H1 (cell line): Measurements from ENCODE around the gene NCOA1. TPM values are rescaled to one million over a fixed set of nuclear protein-coding genes. Genes with fewer than 3 reads are reported as not detected.

Experiments used
- CTCF ChIA-PET: fragments of 300-600 bp; sonication (Branson Sonifier 250); formaldehyde crosslinking; loops from one replicate; lab custom pipeline; 2021; ENCODE audit not compliant: partially characterized antibody; lab: Charles Lee
- POLR2A ChIA-PET: fragments of 300-600 bp; sonication (Branson Sonifier 250); formaldehyde crosslinking; loops from one replicate; lab custom pipeline; 2021; ENCODE audit warnings: inconsistent platforms; ENCODE audit not compliant: partially characterized antibody; lab: Charles Lee
- DNase-seq, 2 experiments: peaks; one replicate each; pipeline versions ENCODE4 v3.0.0 to v3.0.0-alpha.2; 2010 to 2022; ENCODE audit warnings: low spot score in 2 of 2, low read depth in 1 of 2, mixed read lengths in 1 of 2
- FAIRE-seq: peaks from 2 replicates; lab custom pipeline; 2011; peaks lifted over from hg19 to GRCh38; lab: Jason Lieb, UNC
- H2AFZ ChIP-seq: 2 replicates; pipeline ENCODE4 v1.8.1; 2012; ENCODE audit warnings: low read length, inconsistent platforms
- H2AK5ac ChIP-seq: 2 replicates; pipeline ENCODE4 v1.6.1; 2013; ENCODE audit warnings: low read depth, low read length
- H2BK120ac ChIP-seq: replicated peaks from 2 replicates; pipeline ENCODE3; 2013; ENCODE audit warnings: low read depth, low read length, inconsistent platforms
- H2BK12ac ChIP-seq: 2 replicates; pipeline ENCODE4 v1.6.1; 2013; ENCODE audit warnings: low read depth, low read length
- H2BK15ac ChIP-seq: 2 replicates; pipeline ENCODE4 v1.6.1; 2013; ENCODE audit warnings: low read length
- H2BK20ac ChIP-seq: 2 replicates; pipeline ENCODE4 v1.6.1; 2013; ENCODE audit warnings: low read length
- H2BK5ac ChIP-seq: 2 replicates; pipeline ENCODE4 v1.6.1; 2013; ENCODE audit warnings: low read depth, low read length
- H3K14ac ChIP-seq: 2 replicates; pipeline ENCODE4 v1.6.1; 2013; ENCODE audit warnings: inconsistent platforms; ENCODE audit not compliant: insufficient read length
- H3K18ac ChIP-seq: 2 replicates; pipeline ENCODE4 v1.6.1; 2013; ENCODE audit warnings: low read length; ENCODE audit errors: extremely low read depth
- H3K23ac ChIP-seq: 2 replicates; pipeline ENCODE4 v1.6.1; 2013; ENCODE audit warnings: inconsistent platforms; ENCODE audit not compliant: insufficient read length
- H3K23me2 ChIP-seq: 2 replicates; pipeline ENCODE4 v1.6.1; 2013; ENCODE audit warnings: low read depth, low read length
- H3K27ac ChIP-seq: 2 replicates; pipeline ENCODE4 v1.6.1; 2011; ENCODE audit warnings: low read depth, low read length, inconsistent platforms
- H3K27me3 ChIP-seq, 4 experiments: replicated peaks in 1 of 4; 1 replicate in 1 of 4; 2 replicates in 3 of 4; pipeline versions ENCODE4 v1.6.1 to v1.8.1; 2011 to 2013; ENCODE audit warnings: low read length in 3 of 4, mild to moderate bottlenecking in 3 of 4, inconsistent platforms in 2 of 4, mixed read lengths in 2 of 4, moderate library complexity in 1 of 4; ENCODE audit not compliant: control insufficient read depth in 3 of 4, insufficient read depth in 3 of 4; ENCODE audit errors: extremely low read depth in 1 of 4
- H3K36me3 ChIP-seq, 4 experiments: 2 replicates each; pipeline versions ENCODE4 v1.6.1 to v1.8.1; 2011 to 2013; ENCODE audit warnings: mild to moderate bottlenecking in 4 of 4, low read length in 3 of 4, moderate library complexity in 2 of 4, control low read depth in 1 of 4, inconsistent platforms in 1 of 4; ENCODE audit not compliant: insufficient read depth in 4 of 4, control insufficient read depth in 2 of 4
- H3K4ac ChIP-seq: replicated peaks from 2 replicates; pipeline ENCODE3; 2013; ENCODE audit warnings: low read length, low read depth, mixed read lengths, inconsistent platforms; ENCODE audit not compliant: insufficient read length
- H3K4me1 ChIP-seq, 4 experiments: replicated peaks in 1 of 4; 1 replicate in 1 of 4; 2 replicates in 3 of 4; pipeline versions ENCODE4 v1.6.1 to v1.8.1; 2011 to 2013; ENCODE audit warnings: low read length in 3 of 4, inconsistent platforms in 2 of 4, mixed read lengths in 1 of 4; ENCODE audit not compliant: insufficient read depth in 4 of 4, control insufficient read depth in 3 of 4
- H3K4me2 ChIP-seq, 2 experiments: 2 replicates each; pipeline versions ENCODE4 v1.6.1 to v1.8.1; 2011 to 2013; ENCODE audit warnings: low read depth in 2 of 2, low read length in 2 of 2, control low read depth in 1 of 2, inconsistent platforms in 1 of 2, mild to moderate bottlenecking in 1 of 2; ENCODE audit not compliant: insufficient read depth in 1 of 2
- H3K4me3 ChIP-seq, 4 experiments: fragments of 200-600, 300-600 bp in 1 of 4; sonication (generic), shearing (Covaris generic), sonication (Bioruptor Twin) in 1 of 4; 2 replicates each; pipeline versions ENCODE4 v1.5.1 to v1.8.1; 2011 to 2016; ENCODE audit warnings: low read length in 4 of 4, low read depth in 3 of 4, control low read depth in 2 of 4, inconsistent platforms in 2 of 4, mild to moderate bottlenecking in 2 of 4, mixed read lengths in 1 of 4, moderate library complexity in 1 of 4; ENCODE audit not compliant: insufficient read depth in 2 of 4; ENCODE audit errors: extremely low read depth in 1 of 4
- H3K56ac ChIP-seq: replicated peaks from 2 replicates; pipeline ENCODE3; 2013; ENCODE audit warnings: low read depth, mild to moderate bottlenecking, mixed read lengths, low read length, inconsistent platforms; ENCODE audit not compliant: insufficient read length
- H3K79me1 ChIP-seq: 2 replicates; pipeline ENCODE4 v1.6.1; 2013; ENCODE audit warnings: low read depth, low read length, control low read depth
- H3K79me2 ChIP-seq, 2 experiments: 2 replicates each; pipeline versions ENCODE4 v1.6.1 to v1.8.1; 2012 to 2013; ENCODE audit warnings: low read length in 2 of 2, mild to moderate bottlenecking in 2 of 2, inconsistent platforms in 1 of 2; ENCODE audit not compliant: insufficient read depth in 2 of 2, control insufficient read depth in 1 of 2
- H3K9ac ChIP-seq, 4 experiments: replicated peaks in 1 of 4; 1 replicate in 1 of 4; 2 replicates in 3 of 4; pipeline versions ENCODE4 v1.6.1 to v1.8.1; 2011 to 2013; ENCODE audit warnings: low read depth in 3 of 4, low read length in 3 of 4, control low read depth in 2 of 4, mild to moderate bottlenecking in 2 of 4, moderate library complexity in 2 of 4, inconsistent platforms in 1 of 4; ENCODE audit errors: extremely low read depth in 1 of 4
- H3K9me3 ChIP-seq, 2 experiments: 2 replicates each; pipeline versions ENCODE4 v1.6.1 to v1.8.1; 2012 to 2013; ENCODE audit warnings: mild to moderate bottlenecking in 2 of 2, moderate library complexity in 2 of 2, control low read depth in 1 of 2, inconsistent platforms in 1 of 2, low read depth in 1 of 2, low read length in 1 of 2, mixed read lengths in 1 of 2; ENCODE audit not compliant: insufficient read depth in 2 of 2
- H4K20me1 ChIP-seq, 2 experiments: replicated peaks in 1 of 2; 2 replicates each; pipeline versions ENCODE3 to v1.8.1; 2011 to 2013; ENCODE audit warnings: inconsistent platforms in 2 of 2, low read length in 2 of 2, mild to moderate bottlenecking in 1 of 2; ENCODE audit not compliant: insufficient read depth in 2 of 2, control insufficient read depth in 1 of 2
- H4K5ac ChIP-seq: 2 replicates; pipeline ENCODE4 v1.6.1; 2013; ENCODE audit warnings: low read length, low read depth, mixed read lengths, inconsistent platforms; ENCODE audit not compliant: insufficient read length
- H4K8ac ChIP-seq: 2 replicates; pipeline ENCODE4 v1.8.0; 2013; ENCODE audit warnings: mild to moderate bottlenecking, moderate library complexity, low read length, inconsistent platforms; ENCODE audit not compliant: insufficient read depth; ENCODE audit errors: extremely low read depth
- H4K91ac ChIP-seq: replicated peaks from 2 replicates; pipeline ENCODE3; 2013; ENCODE audit warnings: low read length, mixed read lengths, inconsistent platforms; ENCODE audit not compliant: insufficient read length
- BRCA1 ChIP-seq: IDR thresholded peaks from 2 replicates; pipeline ENCODE4 v1.6.1; 2012; ENCODE audit warnings: low read depth, low read length, improper control_type of control experiment
- CHD1 ChIP-seq: IDR thresholded peaks from 2 replicates; pipeline ENCODE4 v1.6.1; 2012; ENCODE audit warnings: low read depth, low read length, improper control_type of control experiment
- CREB1 ChIP-seq: IDR thresholded peaks from 2 replicates; pipeline ENCODE4 v1.6.1; 2012; ENCODE audit warnings: inconsistent platforms
- EGR1 ChIP-seq: IDR thresholded peaks from 2 replicates; pipeline ENCODE4 v1.6.1; 2011; ENCODE audit warnings: low read depth, low read length, borderline replicate concordance
- JUND ChIP-seq: IDR thresholded peaks from 2 replicates; pipeline ENCODE4 v1.6.1; 2011; ENCODE audit warnings: mild to moderate bottlenecking, improper control_type of control experiment, low read length
- NRF1 ChIP-seq: IDR thresholded peaks from 2 replicates; pipeline ENCODE4 v1.6.1; 2011; ENCODE audit warnings: mild to moderate bottlenecking, low read depth, low read length, improper control_type of control experiment
- POLR2AphosphoS5 ChIP-seq: IDR thresholded peaks from 2 replicates; pipeline ENCODE4 v1.6.1; 2011; ENCODE audit warnings: low read depth, low read length
- RBBP5 ChIP-seq: IDR thresholded peaks from 2 replicates; pipeline ENCODE4 v1.7.1; 2012; ENCODE audit warnings: low read depth, mild to moderate bottlenecking, inconsistent platforms, low read length, moderate library complexity, borderline replicate concordance
- SP1 ChIP-seq: IDR thresholded peaks from 2 replicates; pipeline ENCODE4 v1.6.1; 2011; ENCODE audit warnings: low read depth, low read length
- WGBS, 2 experiments: shearing (Covaris generic) in 1 of 2; methylation state at CpG; one replicate each; pipeline versions ENCODE4 v1.1.6 to v1.1.7; 2013 to 2015; ENCODE audit warnings: low lambda C conversion rate in 2 of 2, mixed read lengths in 2 of 2, inconsistent platforms in 1 of 2, low coverage in 1 of 2, missing lambda C conversion rate in 1 of 2; ENCODE audit not compliant: insufficient replicate concordance in 2 of 2, insufficient coverage in 1 of 2, insufficient read length in 1 of 2; ENCODE audit errors: extremely low coverage in 1 of 2, missing lambda C conversion rate in 1 of 2; 5-methylcytosine and 5-hydroxymethylcytosine counted together
- polyA plus RNA-seq, 7 experiments: library from polyadenylated mRNA; depleted of rRNA in 3 of 7; stranded (reverse) in 5 of 7; unstranded in 2 of 7; fragments of >200 nt in 5 of 7; fragments of 200-250 nt in 2 of 7; gene quantifications; 1 replicate in 5 of 7; 2 replicates in 1 of 7; 4 replicates in 1 of 7; pipeline versions ENCODE4 v1.2.1 to v1.2.3, GENCODE V29; 2011 to 2013; ENCODE audit warnings: missing spikeins in 2 of 7, mixed read lengths in 2 of 7
- total RNA-seq: library from RNA; stranded (reverse); fragmentation: NEBNext Ultra II Directional; extraction: Animal tissue kit (Norgen Biotek cat#: 25700); gene quantifications from 2 replicates; pipeline ENCODE4 v1.2.1, GENCODE V29; 2021
- TF ChIP-seq, protein P1 (sequence below): IDR thresholded peaks from 2 replicates; pipeline ENCODE4 v1.6.1; 2012; ENCODE audit warnings: inconsistent platforms

NCOA1 gene
- total and polyA plus RNA-seq, 2 of the 8 experiments (the other 6 are each of a cell fraction or from before 2014, with no cell fraction given): 12.8 to 17.9 TPM

DNA sequence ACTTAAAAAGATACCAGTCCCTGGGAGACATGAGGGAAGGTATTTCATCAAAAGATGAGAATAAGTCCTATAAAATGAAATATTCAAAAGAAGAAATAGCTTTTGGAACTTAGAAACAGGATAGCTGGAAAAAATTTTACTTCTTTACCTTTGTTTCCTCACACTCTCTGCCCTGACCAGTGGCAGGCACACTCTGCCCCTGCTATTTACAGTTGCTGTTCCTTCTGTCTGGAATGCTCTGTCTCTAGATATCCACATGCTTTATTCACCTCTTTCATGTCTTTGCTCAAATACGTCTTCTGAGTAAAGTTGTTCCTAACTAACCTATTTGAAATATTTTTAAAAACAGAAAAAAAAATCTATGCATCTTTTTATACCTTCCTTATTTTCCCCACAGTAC is 176.5 kb downstream of the NCOA1 start:
- WGBS, 2 experiments: 73% methylated on average over 1 of the region's 1 CpG; no CpG with 5 or more reads in 1 of the 2 experiments
- Histone ChIP-seq H2BK12ac (no peak overlapping the region), H2AFZ (no peak overlapping the region), H4K8ac (no peak overlapping the region), H3K27ac (no peak overlapping the region), H2BK15ac (no peak overlapping the region), H3K79me1 (no peaks in the 10 kb centered on the region), H4K20me1 (no peaks in the 10 kb centered on the region), H3K4ac (no peak overlapping the region), H3K4me2 (no peak overlapping the region), H3K14ac (no peak overlapping the region), H3K79me2 (no peaks in the 10 kb centered on the region), H2AK5ac (no peak overlapping the region), H3K18ac (no peak overlapping the region), H4K91ac (no peak overlapping the region), H3K9ac (no peak overlapping the region), H2BK5ac (no peak overlapping the region), H3K9me3 (no peaks in the 10 kb centered on the region), H3K23ac (no peak overlapping the region), H2BK20ac (no peak overlapping the region), H3K56ac (no peak overlapping the region)
- ChIA-PET CTCF (no interaction called here), POLR2A (no interaction called here)
- no peak for FAIRE-seq
- no peak for DNase-seq
- TF ChIP-seq JUND (no peak), EGR1 (no peak), BRCA1 (no peak), CREB1 (no peak), POLR2AphosphoS5 (no peak), SP1 (no peak), CHD1 (no peak), RBBP5 (no peak), NRF1 (no peak)
- TF ChIP-seq, protein P1, sequence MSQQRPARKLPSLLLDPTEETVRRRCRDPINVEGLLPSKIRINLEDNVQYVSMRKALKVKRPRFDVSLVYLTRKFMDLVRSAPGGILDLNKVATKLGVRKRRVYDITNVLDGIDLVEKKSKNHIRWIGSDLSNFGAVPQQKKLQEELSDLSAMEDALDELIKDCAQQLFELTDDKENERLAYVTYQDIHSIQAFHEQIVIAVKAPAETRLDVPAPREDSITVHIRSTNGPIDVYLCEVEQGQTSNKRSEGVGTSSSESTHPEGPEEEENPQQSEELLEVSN: no peak
- TF ChIP-seq, all 59 proteins: peak for 0
- Histone ChIP-seq H2BK120ac (no peak overlapping the region), H3K36me3 (no peaks in the 10 kb centered on the region), H3K4me3 (no peak overlapping the region), H4K5ac (no peak overlapping the region), H3K4me1 (no peaks in the 10 kb centered on the region; a peak in 1 of 7 replicates), H3K27me3 (no peaks in the 10 kb centered on the region), H3K23me2 (no peaks in the 10 kb centered on the region)
